ENCODE data around the gene FERMT1.
"Not testable (repeated sequence)": the region's sequence is repeated elsewhere in the genome, so short reads cannot be mapped to it uniquely, and the experiment has no call there.

The FERMT1 gene

GRCh38 chr20:6114696-6115095 lies 8.1 kb downstream of the FERMT1 start:
- no peak for DNase-seq

GRCh38 chr20:6113951-6114350 lies 8.9 kb downstream of the FERMT1 start:
- DNase-seq: no peak

- not testable (repeated sequence) for DNase-seq
These were observed 9.9 kb downstream of the FERMT1 start for GRCh38 chr20:6112965-6113364.

GRCh38 chr20:6108330-6108729 lies 14.5 kb downstream of the FERMT1 start:
- DNase-seq: no peak

GRCh38 chr20:6104493-6105188 lies 18.2 kb downstream of the FERMT1 start:
- no peak for DNase-seq

GRCh38 chr20:6103301-6103700 lies 19.5 kb downstream of the FERMT1 start:
- DNase-seq: no peak

GRCh38 chr20:6101346-6101745 lies 21.5 kb downstream of the FERMT1 start:
- no peak for DNase-seq

- DNase-seq: no peak
These were observed 22.6 kb downstream of the FERMT1 start for GRCh38 chr20:6100246-6100645.

GRCh38 chr20:6099819-6100218 lies 23.0 kb downstream of the FERMT1 start:
- no peak for DNase-seq

- no peak for DNase-seq
These were observed 27.4 kb downstream of the FERMT1 start for GRCh38 chr20:6095409-6095808.

GRCh38 chr20:6094565-6094964 lies 28.3 kb downstream of the FERMT1 start:
- no peak for DNase-seq

GRCh38 chr20:6094063-6094462 lies 28.8 kb downstream of the FERMT1 start:
- no peak for DNase-seq

GRCh38 chr20:6091661-6092060 lies 31.2 kb downstream of the FERMT1 start:
- DNase-seq: no peak

- no peak for DNase-seq
These were observed 36.0 kb downstream of the FERMT1 start for GRCh38 chr20:6086868-6087267.

- no peak for DNase-seq
These were observed 38.9 kb downstream of the FERMT1 start for GRCh38 chr20:6083926-6084325.

GRCh38 chr20:6081236-6081635 lies 41.6 kb downstream of the FERMT1 start:
- no peak for DNase-seq

- DNase-seq: no peak
These were observed 43.8 kb downstream of the FERMT1 start for GRCh38 chr20:6079016-6079415.

GRCh38 chr20:6075428-6076219 lies 47.2 kb downstream of the FERMT1 start:
- DNase-seq: no peak

- no peak for DNase-seq
These were observed 48.0 kb downstream of the FERMT1 start for GRCh38 chr20:6074784-6075183.

GRCh38 chr20:6074145-6074561 lies 48.7 kb downstream of the FERMT1 start:
- peak in 1 of 6 experiments; percentile 8 for DNase-seq

- no peak for DNase-seq
These were observed 51.8 kb downstream of the FERMT1 start for GRCh38 chr20:6070829-6071695.

GRCh38 chr20:6069669-6070068 lies 53.2 kb downstream of the FERMT1 start:
- no peak for DNase-seq

GRCh38 chr20:6067763-6068318 lies 55.0 kb downstream of the FERMT1 start:
- DNase-seq: no peak
